Suprapubic skin (tissue), 3 donors: ENCODE measurements around the gene NFILZ.

Experiments
- POLR2A ChIP-seq, 2 donors: fragments of 450-650 bp; IDR thresholded peaks; one replicate each; pipeline ENCODE4 v1.6.1; 2017; ENCODE audit warnings: antibody characterized with exemption in 2 of 2, mild to moderate bottlenecking in 2 of 2, moderate library complexity in 2 of 2
- TF ChIP-seq, protein P1 (sequence below), 2 donors: fragments of 200-600 bp in 1 of 2; fragments of 450-650 bp in 1 of 2; sonication (generic) in 1 of 2; IDR thresholded peaks; one replicate each; pipeline ENCODE4 v1.5.1; 2016 to 2019; ENCODE audit warnings: antibody characterized with exemption in 2 of 2, mild to moderate bottlenecking in 1 of 2, moderate library complexity in 1 of 2

- TF ChIP-seq, protein P1, sequence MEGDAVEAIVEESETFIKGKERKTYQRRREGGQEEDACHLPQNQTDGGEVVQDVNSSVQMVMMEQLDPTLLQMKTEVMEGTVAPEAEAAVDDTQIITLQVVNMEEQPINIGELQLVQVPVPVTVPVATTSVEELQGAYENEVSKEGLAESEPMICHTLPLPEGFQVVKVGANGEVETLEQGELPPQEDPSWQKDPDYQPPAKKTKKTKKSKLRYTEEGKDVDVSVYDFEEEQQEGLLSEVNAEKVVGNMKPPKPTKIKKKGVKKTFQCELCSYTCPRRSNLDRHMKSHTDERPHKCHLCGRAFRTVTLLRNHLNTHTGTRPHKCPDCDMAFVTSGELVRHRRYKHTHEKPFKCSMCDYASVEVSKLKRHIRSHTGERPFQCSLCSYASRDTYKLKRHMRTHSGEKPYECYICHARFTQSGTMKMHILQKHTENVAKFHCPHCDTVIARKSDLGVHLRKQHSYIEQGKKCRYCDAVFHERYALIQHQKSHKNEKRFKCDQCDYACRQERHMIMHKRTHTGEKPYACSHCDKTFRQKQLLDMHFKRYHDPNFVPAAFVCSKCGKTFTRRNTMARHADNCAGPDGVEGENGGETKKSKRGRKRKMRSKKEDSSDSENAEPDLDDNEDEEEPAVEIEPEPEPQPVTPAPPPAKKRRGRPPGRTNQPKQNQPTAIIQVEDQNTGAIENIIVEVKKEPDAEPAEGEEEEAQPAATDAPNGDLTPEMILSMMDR (IDR thresholded peaks at IDR 0.05) = no peak
- TF ChIP-seq POLR2A (IDR thresholded peaks at IDR 0.05) = no peak
Observed at GRCh38 chr19:8612807-8613171, 17.6 kb upstream of the NFILZ start.
